PC-3 (cell line): Measurements from ENCODE around the gene CAVIN1. TPM values are rescaled to one million over a fixed set of nuclear protein-coding genes. Genes with fewer than 3 reads are reported as not detected.

Experiments used
- ATAC-seq: fragments of 200-7000 bp; cut with Tn5 transposase; 2 replicates; pipeline ENCODE4 v1.9.1; 2020; ENCODE audit warnings: mild to moderate bottlenecking, moderate library complexity
- BruUV-seq: library from RNA; stranded (reverse); fragments of 400-500 nt; replicated peaks from 2 replicates; lab custom pipeline; 2021; lab: Mats Ljungman, UMichigan
- CTCF ChIA-PET: fragments of 300-600 bp; sonication (Branson Sonifier 250); formaldehyde crosslinking; loops from one replicate; lab custom pipeline; 2022; ENCODE audit warnings: antibody characterized with exemption; lab: Charles Lee
- POLR2A ChIA-PET: fragments of 300-600 bp; sonication (Branson Sonifier 250); formaldehyde crosslinking; loops from one replicate; lab custom pipeline; 2022; ENCODE audit warnings: antibody characterized with exemption; ENCODE audit not compliant: unreplicated experiment; lab: Charles Lee
- DNase-seq: peaks from one replicate; pipeline ENCODE4 v3.0.0-alpha.2; 2015
- H2AFZ ChIP-seq: fragments of 300-600 bp; sonication (generic); 2 replicates; pipeline ENCODE4 v1.6.0; 2016; ENCODE audit warnings: antibody characterized with exemption, low read length
- H3F3A ChIP-seq: fragments of 300-600 bp; sonication (generic); one replicate; pipeline ENCODE4 v1.6.0; 2017; ENCODE audit warnings: antibody characterized with exemption, low read length, control low read depth, mild to moderate bottlenecking; ENCODE audit not compliant: unreplicated experiment
- H3K27ac ChIP-seq: fragments of 300-600 bp; sonication (generic); 2 replicates; pipeline ENCODE4 v1.5.1; 2016; ENCODE audit warnings: mild to moderate bottlenecking, low read length
- H3K27me3 ChIP-seq: fragments of 300-600 bp; sonication (generic); 2 replicates; pipeline ENCODE4 v1.6.1; 2016; ENCODE audit warnings: low read length, mixed read lengths
- H3K36me3 ChIP-seq: fragments of 300-600 bp; sonication (generic); 2 replicates; pipeline ENCODE4 v1.6.1; 2016; ENCODE audit warnings: low read depth, mixed run types, low read length, mixed read lengths
- H3K4me1 ChIP-seq: fragments of 300-600 bp; sonication (generic); 2 replicates; pipeline ENCODE4 v1.5.1; 2016; ENCODE audit warnings: low read length; ENCODE audit not compliant: insufficient read depth
- H3K4me2 ChIP-seq: fragments of 300-600 bp; sonication (generic); 2 replicates; pipeline ENCODE4 v1.6.0; 2016; ENCODE audit warnings: low read length
- H3K4me3 ChIP-seq: fragments of 300-600 bp; sonication (generic); 2 replicates; pipeline ENCODE4 v1.5.1; 2016; ENCODE audit warnings: mild to moderate bottlenecking, low read length, mixed read lengths
- H3K79me2 ChIP-seq: fragments of 300-600 bp; sonication (generic); 2 replicates; pipeline ENCODE4 v1.6.1; 2017; ENCODE audit warnings: low read length, mixed read lengths
- H3K9ac ChIP-seq: fragments of 300-600 bp; sonication (generic); 2 replicates; pipeline ENCODE4 v1.6.0; 2016; ENCODE audit warnings: mild to moderate bottlenecking, low read length
- H3K9me2 ChIP-seq: fragments of 300-600 bp; sonication (generic); replicated peaks from 2 replicates; pipeline ENCODE4 v1.6.1; 2016; ENCODE audit warnings: mixed run types, low read length, mixed read lengths
- H3K9me3 ChIP-seq: fragments of 300-600 bp; sonication (generic); 2 replicates; pipeline ENCODE4 v1.6.1; 2016; ENCODE audit warnings: low read length, mixed read lengths
- H4K20me1 ChIP-seq: fragments of 300-600 bp; sonication (generic); 2 replicates; pipeline ENCODE4 v1.6.1; 2016; ENCODE audit warnings: low read length, mixed read lengths
- CTCF ChIP-seq: fragments of 300-600 bp; sonication (generic); conservative IDR thresholded peaks from 2 replicates; pipeline ENCODE4 v1.5.1; 2017; ENCODE audit warnings: antibody characterized with exemption, low read depth, mild to moderate bottlenecking, low read length
- EZH2 ChIP-seq: fragments of 300-600 bp; sonication (generic); IDR thresholded peaks from one replicate; pipeline ENCODE4 v1.6.1; 2017; ENCODE audit warnings: antibody characterized with exemption, mild to moderate bottlenecking, low read length; ENCODE audit not compliant: unreplicated experiment
- EZH2phosphoT487 ChIP-seq: fragments of 300-600 bp; sonication (generic); IDR thresholded peaks from 2 replicates; pipeline ENCODE4 v1.6.1; 2018; ENCODE audit warnings: mild to moderate bottlenecking, antibody characterized with exemption, low read length, borderline replicate concordance
- intact Hi-C: fragments of 100-400 bp; cut with micrococcal nuclease; formaldehyde crosslinking; loops from 2 replicates; pipeline ENCODE4 v1.9.0; 2023
- total RNA-seq: library from RNA; depleted of rRNA; stranded (reverse); fragments of >200 nt; gene quantifications from 2 replicates; pipeline ENCODE4 v1.2.3, GENCODE V29; 2014

The CAVIN1 gene
- total RNA-seq, 1 experiment from 2014 or later: not detected

- CTCF ChIA-PET: no interaction called here
- DNase-seq (no peak), ATAC-seq (no peak)
- intact Hi-C loops: no loop called here
- Histone ChIP-seq H3F3A (no peaks in the 10 kb centered on the region), H3K36me3 (no peaks in the 10 kb centered on the region), H3K79me2 (no peaks in the 10 kb centered on the region), H2AFZ (no peak overlapping the region), H3K9me3 (no peaks in the 10 kb centered on the region), H3K4me2 (no peak overlapping the region), H3K27me3 (no peaks in the 10 kb centered on the region), H3K4me1 (no peaks in the 10 kb centered on the region), H3K9ac (no peak overlapping the region), H3K27ac (no peak overlapping the region), H3K4me3 (no peak overlapping the region), H4K20me1 (no peaks in the 10 kb centered on the region), H3K9me2 (no peaks in the 10 kb centered on the region)
- no TSS peak for BruUV-seq
- TF ChIP-seq EZH2: no peak
- TF ChIP-seq EZH2phosphoT487: no peak
- TF ChIP-seq CTCF: no peak
- POLR2A ChIA-PET: no interaction called here
These were observed 18.6 kb downstream of the CAVIN1 start for GRCh38 chr17:42404326-42405055.

GRCh38 chr17:42403150-42403549 is 19.9 kb downstream of the CAVIN1 start:
- H3K27ac ChIP-seq: no peak overlapping the region

More at GRCh38 chr17:42403150-42403549, 19.9 kb downstream of the CAVIN1 start:
- Histone ChIP-seq H3K79me2 (no peaks in the 10 kb centered on the region), H3K9me3 (no peaks in the 10 kb centered on the region), H3F3A (no peaks in the 10 kb centered on the region), H3K4me1 (no peaks in the 10 kb centered on the region), H3K4me2 (no peak overlapping the region), H3K4me3 (no peak overlapping the region), H3K9me2 (no peaks in the 10 kb centered on the region), H3K9ac (no peak overlapping the region), H3K27me3 (no peaks in the 10 kb centered on the region), H3K36me3 (no peaks in the 10 kb centered on the region), H4K20me1 (no peaks in the 10 kb centered on the region), H2AFZ (no peak overlapping the region)
- TF ChIP-seq CTCF (no peak), EZH2 (no peak), EZH2phosphoT487 (no peak)
- ChIA-PET CTCF (no interaction called here), POLR2A (no interaction called here)
- ATAC-seq: no peak
- BruUV-seq: no TSS peak
- intact Hi-C loops: no loop called here
- DNase-seq: no peak
